MCF 10A (cell line): ENCODE measurements around the gene SOWAHC. TPM values are rescaled to one million over a fixed set of nuclear protein-coding genes. Genes with fewer than 3 reads are reported as not detected.

Source experiments
- BruUV-seq: library from RNA; stranded (reverse); fragments of 400-500 nt; replicated peaks from 2 replicates; lab custom pipeline; 2021; lab: Mats Ljungman, UMichigan
- CTCF ChIA-PET: fragments of 300-600 bp; sonication (Branson Sonifier 250); formaldehyde crosslinking; extraction: SDS; loops from one replicate; lab custom pipeline; 2021; ENCODE audit warnings: antibody characterized with exemption, inconsistent platforms; lab: Yijun Ruan, JAX
- POLR2A ChIA-PET: fragments of 300-600, 350-650 bp; sonication (Branson Sonifier 250); formaldehyde crosslinking; extraction: SDS; loops from one replicate; lab custom pipeline; 2020; ENCODE audit warnings: antibody characterized with exemption, inconsistent platforms; lab: Yijun Ruan, JAX
- DNase-seq: peaks from one replicate; pipeline ENCODE4 v3.0.0-alpha.2; 2018; ENCODE audit not compliant: unreplicated experiment
- H3K27ac Mint-ChIP-seq: one replicate; pipeline ENCODE4 v1.8.0; 2022; ENCODE audit warnings: mild to moderate bottlenecking, low read depth, mixed read lengths; ENCODE audit not compliant: unreplicated experiment
- H3K27me3 Mint-ChIP-seq: one replicate; pipeline ENCODE4 v1.8.0; 2022; ENCODE audit warnings: mixed read lengths; ENCODE audit not compliant: insufficient read depth, unreplicated experiment
- H3K36me3 Mint-ChIP-seq: one replicate; pipeline ENCODE4 v1.8.0; 2022; ENCODE audit warnings: mild to moderate bottlenecking, moderate library complexity, mixed read lengths; ENCODE audit not compliant: insufficient read depth, unreplicated experiment
- H3K4me1 Mint-ChIP-seq: one replicate; pipeline ENCODE4 v1.8.0; 2022; ENCODE audit warnings: mixed read lengths; ENCODE audit not compliant: insufficient read depth, unreplicated experiment
- H3K4me3 Mint-ChIP-seq: one replicate; pipeline ENCODE4 v1.8.0; 2022; ENCODE audit warnings: mild to moderate bottlenecking, moderate library complexity, mixed read lengths; ENCODE audit not compliant: unreplicated experiment
- H3K9me3 Mint-ChIP-seq: one replicate; pipeline ENCODE4 v1.8.0; 2022; ENCODE audit warnings: mixed read lengths; ENCODE audit not compliant: unreplicated experiment
- intact Hi-C: fragments of 100-400 bp; cut with micrococcal nuclease; formaldehyde crosslinking; loops from 2 replicates; pipeline ENCODE4 v1.14.1; 2022
- total RNA-seq: library from RNA; stranded (reverse); gene quantifications from 2 replicates; pipeline ENCODE4 v1.2.3, GENCODE V29; 2022
- TF ChIP-seq, protein P1 (sequence below): fragments of 200-600 bp; IDR thresholded peaks from one replicate; pipeline ENCODE4 v1.8.0; 2022; ENCODE audit warnings: antibody characterized with exemption, mild to moderate bottlenecking; ENCODE audit not compliant: unreplicated experiment

Gene SOWAHC
- total RNA-seq, 1 experiment from 2014 or later = 35.3 TPM

- no peaks in the 10 kb centered on the region for H3K27me3 Mint-ChIP-seq
- H3K27ac Mint-ChIP-seq = peak overlapping the region; percentile 24
- TF ChIP-seq, protein P1, sequence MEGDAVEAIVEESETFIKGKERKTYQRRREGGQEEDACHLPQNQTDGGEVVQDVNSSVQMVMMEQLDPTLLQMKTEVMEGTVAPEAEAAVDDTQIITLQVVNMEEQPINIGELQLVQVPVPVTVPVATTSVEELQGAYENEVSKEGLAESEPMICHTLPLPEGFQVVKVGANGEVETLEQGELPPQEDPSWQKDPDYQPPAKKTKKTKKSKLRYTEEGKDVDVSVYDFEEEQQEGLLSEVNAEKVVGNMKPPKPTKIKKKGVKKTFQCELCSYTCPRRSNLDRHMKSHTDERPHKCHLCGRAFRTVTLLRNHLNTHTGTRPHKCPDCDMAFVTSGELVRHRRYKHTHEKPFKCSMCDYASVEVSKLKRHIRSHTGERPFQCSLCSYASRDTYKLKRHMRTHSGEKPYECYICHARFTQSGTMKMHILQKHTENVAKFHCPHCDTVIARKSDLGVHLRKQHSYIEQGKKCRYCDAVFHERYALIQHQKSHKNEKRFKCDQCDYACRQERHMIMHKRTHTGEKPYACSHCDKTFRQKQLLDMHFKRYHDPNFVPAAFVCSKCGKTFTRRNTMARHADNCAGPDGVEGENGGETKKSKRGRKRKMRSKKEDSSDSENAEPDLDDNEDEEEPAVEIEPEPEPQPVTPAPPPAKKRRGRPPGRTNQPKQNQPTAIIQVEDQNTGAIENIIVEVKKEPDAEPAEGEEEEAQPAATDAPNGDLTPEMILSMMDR = no peak
- POLR2A ChIA-PET = interaction anchor here (0.7 to 5.1 kb wide), 11 partner anchors 10 to 117 kb away, joined by 3 to 44 read pairs (median 6); partner anchors contain the start of genes SEPTIN10 and SOWAHC
- H3K4me1 Mint-ChIP-seq = peaks cover 17% of the 10 kb centered on the region
- CTCF ChIA-PET = interaction anchor here (0.7 to 1.8 kb wide), 9 partner anchors 10 to 150 kb away, joined by 3 to 15 read pairs (median 4); no protein-coding TSS in a partner anchor
- peak; percentile 98 for DNase-seq
- no peaks in the 10 kb centered on the region for H3K36me3 Mint-ChIP-seq
- no TSS peak for BruUV-seq
- intact Hi-C loops = loop anchor here (5.0 kb wide), 2 partner anchors 46 to 116 kb away; no protein-coding TSS in a partner anchor
- H3K4me3 Mint-ChIP-seq = no peak overlapping the region
- no peaks in the 10 kb centered on the region for H3K9me3 Mint-ChIP-seq
Observed at GRCh38 chr2:109663721-109664120, 49.6 kb downstream of the SOWAHC start.

DNA sequence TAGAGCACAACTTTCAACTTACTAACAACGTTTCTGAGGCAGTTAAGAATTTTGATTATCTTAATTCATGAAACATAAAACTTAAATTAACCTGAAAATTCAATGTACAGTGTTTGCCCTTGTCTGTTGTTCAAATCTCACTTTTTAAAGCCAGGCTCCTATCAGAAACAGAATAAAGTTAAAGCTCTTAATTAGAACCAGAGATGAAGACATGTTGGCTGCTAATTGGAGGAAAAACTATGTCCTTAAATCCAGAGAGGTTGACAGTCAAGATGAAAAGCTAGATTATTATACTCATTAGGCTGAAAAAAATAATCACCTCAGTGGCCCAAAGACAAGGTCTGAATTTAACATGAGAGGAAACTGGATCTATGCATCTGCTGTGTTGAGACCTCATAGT lies 52.3 kb downstream of the SOWAHC start:
- no peaks in the 10 kb centered on the region for H3K9me3 Mint-ChIP-seq
- H3K27ac Mint-ChIP-seq = no peak overlapping the region
- no peaks in the 10 kb centered on the region for H3K27me3 Mint-ChIP-seq
- H3K4me1 Mint-ChIP-seq = peaks cover 17% of the 10 kb centered on the region
- DNase-seq = no peak
- no peaks in the 10 kb centered on the region for H3K36me3 Mint-ChIP-seq
- POLR2A ChIA-PET = no interaction called here
- H3K4me3 Mint-ChIP-seq = no peak overlapping the region
- TF ChIP-seq, protein P1 = no peak
- CTCF ChIA-PET = no interaction called here
- intact Hi-C loops = no loop called here
- no TSS peak for BruUV-seq

Other genes with a start within 250 kb of the SOWAHC start
- gene SEPTIN10, start 398 bp upstream of the SOWAHC start, total RNA-seq = 78.9 and 105 TPM in 2 replicates
- gene RGPD5, start 179.9 kb downstream of the SOWAHC start, total RNA-seq = 35.0 and 60.4 TPM in 2 replicates